IPS-NIHi11 (cell line): Measurements from ENCODE around the gene ANXA6.

Source experiments
- DNase-seq: peaks from one replicate; pipeline ENCODE4 v3.0.0; 2012; ENCODE audit warnings: mixed read lengths, low spot score

ANXA6 gene

DNA sequence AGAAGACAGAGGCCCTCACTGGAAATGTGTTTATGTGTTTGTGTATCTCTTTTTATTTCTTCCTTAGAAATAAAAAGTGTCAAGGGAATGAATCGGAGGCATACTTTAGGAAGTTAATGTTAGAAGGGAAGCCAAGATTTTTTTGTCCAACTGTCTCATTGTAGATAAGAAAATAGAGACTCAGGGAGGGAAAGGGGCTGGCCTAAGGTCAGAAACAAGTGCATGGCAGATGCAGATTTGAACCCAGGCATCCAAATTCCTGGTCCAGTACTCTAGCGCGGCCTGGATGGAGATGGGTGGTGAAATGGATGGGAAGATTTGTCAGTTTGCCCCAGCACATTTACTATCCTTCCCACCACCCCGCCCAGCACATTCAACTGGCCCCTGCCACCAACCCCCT, 56.9 kb downstream of the ANXA6 start:
- DNase-seq: no peak

DNA sequence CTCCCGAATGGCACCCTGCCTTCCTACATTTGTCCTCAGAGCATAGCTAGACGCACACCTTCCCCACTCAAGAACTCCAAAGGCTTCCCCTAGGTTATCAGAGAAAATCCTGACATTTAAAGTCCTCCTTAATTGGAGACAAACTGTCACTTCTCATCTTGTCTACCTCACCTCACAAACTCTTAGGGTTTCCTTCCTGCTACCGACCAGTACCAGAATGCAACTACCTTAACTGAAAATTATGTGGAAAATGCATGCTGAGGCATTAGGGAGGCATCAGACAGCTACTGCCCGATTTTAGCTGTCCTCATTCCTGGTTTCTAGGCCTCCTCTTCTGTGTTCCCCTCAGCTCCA, 58.8 kb downstream of the ANXA6 start:
- DNase-seq: no peak

DNA sequence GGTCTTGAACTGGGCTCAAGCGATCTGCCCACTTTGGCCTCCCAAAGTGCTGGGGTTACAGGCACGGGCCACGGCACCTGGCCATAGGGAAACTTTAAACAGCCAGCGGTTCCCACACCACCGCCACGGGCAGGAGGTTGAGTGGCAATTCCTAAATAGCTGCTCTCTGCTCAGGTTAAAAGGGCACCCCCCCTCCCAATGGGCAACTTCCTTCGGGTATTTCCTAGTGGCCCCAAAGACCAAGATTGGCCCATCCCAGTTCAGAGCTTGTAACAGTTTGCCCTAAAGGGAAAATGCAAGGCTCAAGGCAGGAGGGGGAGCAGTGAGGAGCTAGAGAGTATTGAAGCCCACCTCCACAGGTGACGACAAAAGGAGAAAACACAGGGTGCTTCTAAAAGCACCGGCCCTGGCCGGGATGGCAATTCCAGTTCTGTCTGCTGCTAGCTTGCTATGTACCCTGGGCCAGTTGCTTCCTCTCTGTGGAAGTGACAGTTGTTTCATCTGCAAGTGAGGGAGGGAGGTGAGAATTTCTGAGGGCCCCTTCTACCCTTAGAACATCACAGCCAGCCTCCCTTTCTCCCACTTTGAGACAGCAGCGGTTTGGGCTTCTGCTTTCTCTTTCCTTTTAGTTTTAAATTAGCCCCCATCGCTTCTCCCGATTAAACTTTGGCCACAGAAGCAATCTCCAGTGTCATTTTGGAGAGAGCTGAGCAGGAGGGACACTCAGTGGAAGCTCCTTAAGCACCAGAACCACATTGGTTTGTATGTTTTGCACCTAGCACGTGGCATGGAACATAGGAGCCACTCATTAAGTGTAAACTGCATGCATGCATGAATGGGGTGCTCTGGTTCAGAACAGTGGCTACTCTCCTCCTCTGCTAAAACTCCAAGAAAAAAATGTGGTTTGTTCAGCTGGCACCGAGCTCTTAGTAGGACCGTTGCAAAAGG, 59.5 kb downstream of the ANXA6 start:
- DNase-seq: no peak

DNA sequence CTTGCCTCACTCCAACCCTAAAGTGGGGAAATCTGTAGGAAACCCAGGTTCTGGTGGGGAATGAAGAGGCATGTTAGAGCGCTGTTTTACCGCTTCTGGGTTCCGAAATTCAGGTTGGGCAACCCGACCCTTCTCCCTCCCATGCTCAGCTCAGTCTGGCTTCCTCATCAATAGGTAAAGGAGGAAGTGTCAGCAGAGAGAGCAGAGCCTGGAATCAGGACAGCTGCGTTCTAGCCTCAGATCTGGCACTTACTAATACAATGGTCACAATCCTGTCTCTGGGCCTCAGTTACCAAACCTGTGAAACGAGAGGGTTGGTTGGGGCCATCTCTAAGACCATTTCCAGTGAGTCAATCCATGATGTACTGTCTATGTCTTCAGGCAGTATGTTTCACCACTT, 60.5 kb downstream of the ANXA6 start:
- DNase-seq: no peak

DNA sequence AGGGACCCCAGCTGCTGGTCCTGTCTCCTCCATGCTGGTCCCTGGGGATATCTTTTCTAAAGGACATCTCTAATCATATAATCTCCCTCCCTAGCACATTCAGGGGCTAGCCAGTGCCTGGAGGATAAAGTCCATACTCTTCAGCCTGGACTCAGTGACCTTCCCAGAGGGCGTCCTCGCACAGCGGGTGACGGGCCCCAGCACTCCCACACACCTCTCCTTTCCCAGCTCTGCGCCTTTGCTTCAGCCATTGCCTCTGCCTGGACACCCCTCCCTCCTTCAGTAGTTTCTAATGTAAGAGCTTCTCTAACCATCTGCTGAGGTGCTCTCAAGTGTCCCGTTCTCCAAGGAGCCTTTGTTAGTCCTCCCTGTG, 61.6 kb downstream of the ANXA6 start:
- DNase-seq: no peak

DNA sequence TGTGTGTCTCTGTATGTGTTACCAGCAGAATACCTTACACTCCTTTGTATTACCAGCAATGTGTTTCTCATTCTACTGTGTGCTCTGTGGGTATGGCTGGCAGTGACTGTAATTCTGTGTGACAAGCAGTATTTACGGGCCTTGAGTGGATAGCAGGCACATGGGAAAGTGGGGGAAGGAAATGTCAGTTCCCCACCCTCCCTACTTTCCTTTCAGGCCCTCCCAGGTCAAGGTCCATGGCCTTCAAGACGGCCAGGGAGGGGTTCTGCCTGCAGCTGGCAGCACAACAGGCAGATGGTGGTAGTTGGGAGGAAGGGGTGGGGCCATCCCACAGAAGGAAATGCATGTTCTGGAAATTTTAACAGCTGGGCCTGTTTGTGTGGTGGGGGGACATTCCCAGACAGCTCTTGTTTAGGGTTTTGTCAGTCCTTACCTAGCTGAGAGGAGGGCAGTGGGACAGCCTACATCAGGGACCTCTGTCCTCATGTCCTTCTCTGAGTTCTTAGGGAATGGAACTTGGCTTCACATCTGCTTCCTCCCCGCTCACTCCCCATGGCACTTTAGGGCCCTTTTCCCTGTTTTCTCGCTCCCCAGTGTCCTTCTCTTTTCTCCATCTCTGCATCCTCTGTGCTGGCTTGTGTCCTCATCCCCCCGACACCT, 62.1 kb downstream of the ANXA6 start:
- DNase-seq: no peak

DNA sequence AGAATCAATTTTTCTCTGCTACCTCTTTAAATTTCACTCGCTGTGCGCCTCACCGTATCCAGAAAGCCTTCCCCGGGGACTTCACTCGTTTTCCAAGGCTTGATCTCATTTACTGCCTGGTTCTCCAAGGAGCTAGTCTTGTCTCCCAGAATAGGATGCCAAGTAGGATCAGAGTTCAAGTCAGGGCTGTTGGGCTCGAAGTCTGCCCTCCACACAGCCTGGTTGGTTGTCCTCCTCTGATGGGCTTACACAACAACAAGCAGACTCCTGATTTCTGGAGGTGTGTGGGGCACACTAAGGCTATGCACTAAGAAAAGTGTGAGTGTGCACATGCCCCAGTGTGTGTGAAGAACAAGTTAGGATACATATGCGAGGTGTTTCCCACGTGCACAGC, 62.7 kb downstream of the ANXA6 start:
- DNase-seq: no peak

DNA sequence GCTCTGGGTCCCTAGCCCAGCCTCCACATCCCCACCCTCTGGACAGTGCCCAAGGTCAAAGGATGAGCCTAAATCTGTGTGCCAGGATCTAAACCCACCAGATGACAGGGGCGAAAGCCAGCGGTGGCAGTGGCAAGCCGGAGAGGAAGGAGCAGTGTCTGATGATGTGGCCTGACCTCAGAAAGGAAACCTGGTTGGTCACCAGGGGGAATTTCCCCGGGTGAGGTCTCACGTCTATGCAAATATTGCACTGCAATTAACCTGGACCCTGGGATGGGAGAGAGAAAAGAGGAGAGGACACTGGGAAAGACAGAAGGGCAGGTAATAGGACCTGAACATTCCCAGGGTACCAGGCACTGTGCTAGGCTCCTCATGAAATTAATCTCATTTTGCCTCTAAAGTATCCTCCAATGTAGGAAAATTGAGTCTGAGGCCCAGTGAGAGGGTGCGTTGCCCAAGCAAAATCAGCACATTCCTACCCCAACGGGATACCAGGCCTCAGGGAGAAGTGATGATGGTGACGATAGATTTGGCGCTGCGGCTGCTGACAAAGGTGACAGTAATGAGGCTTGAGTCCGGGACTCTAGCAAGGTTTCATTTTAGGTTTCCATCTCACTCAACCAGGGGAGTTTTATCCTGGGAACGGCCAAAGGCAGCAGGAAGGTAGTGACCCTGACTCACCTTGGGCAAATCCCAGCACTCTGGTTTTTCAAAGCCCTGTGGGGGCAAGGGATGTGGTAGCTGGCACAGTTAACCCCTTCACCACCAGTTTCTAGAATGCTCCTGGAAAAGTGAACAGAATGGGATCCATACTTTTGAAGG, 63.3 kb downstream of the ANXA6 start:
- no peak for DNase-seq

DNA sequence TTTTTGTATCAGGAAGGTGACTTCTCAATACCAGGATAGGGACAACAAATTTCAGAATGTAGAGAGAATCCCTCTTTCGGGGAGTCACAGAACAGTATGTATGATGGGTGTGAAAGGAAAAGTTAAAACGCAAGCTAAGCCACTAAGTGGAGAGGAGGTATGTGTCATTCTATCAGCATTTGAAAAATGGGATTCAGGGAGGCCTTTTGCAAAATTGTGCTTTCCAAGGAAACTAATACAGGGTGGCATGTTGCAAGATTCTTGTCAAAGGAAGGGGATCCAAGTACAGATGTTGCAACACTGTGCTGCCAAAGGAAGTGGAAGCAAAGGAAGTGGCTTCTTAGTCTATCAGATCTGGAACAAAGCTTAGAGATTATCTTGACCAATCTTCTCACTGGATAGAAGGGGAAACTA, 64.1 kb downstream of the ANXA6 start:
- no peak for DNase-seq

DNA sequence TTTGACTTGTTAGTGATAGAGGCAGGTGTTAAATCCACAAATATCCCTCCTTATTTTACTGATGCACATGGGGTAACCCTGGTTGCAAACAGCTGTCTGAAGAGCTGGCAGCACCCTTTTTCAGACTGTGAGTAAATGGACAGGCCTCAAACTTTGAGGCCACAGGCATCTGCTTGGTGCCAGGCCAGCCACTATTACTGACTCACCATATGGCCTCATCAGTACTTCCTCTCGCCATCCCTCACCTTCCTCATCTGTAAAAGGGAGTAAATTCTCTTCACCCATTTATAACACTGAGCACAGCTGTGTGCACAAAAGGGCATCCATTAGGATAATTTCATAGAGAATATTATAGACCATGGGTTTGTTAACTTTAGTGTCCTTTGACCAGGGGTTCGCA, 64.8 kb downstream of the ANXA6 start:
- DNase-seq: no peak

DNA sequence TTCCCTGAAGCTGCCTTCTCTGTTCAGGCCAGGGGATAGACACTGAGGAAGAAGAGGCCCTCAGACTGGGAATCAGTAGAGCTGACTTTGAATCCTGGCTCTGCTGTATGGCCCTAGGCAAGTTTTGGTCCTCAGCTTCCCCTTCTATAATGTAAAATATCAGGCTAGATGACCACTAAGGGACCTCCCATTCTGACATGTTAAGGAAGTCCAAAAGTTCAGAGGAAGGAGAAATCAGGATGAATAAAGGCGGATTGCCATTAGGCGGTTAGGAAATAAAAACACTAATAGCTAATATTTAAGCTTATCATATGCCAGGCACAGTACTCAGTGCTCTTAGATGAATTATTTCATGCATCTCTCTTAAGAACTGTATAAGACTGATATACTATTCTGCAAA, 67.9 kb downstream of the ANXA6 start:
- DNase-seq: no peak

DNA sequence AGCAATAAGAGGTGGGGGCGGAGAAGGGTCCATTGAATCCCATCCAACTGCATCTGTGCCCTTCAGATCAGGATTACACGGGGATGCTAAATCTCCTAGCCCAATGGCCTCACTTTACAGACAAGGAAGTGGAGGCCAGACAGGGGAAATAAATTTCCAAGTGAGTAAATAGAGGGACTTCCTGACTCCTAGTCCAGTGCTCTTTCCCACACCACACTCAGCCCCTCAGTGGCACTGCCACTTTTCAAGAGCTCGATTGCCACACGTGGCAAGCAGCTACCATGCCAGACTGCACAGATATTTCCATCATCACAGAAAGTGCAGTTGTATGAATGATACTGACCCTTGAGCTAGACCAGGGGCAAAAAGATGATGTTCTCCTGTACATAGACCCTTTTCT, 68.6 kb downstream of the ANXA6 start:
- no peak for DNase-seq

DNA sequence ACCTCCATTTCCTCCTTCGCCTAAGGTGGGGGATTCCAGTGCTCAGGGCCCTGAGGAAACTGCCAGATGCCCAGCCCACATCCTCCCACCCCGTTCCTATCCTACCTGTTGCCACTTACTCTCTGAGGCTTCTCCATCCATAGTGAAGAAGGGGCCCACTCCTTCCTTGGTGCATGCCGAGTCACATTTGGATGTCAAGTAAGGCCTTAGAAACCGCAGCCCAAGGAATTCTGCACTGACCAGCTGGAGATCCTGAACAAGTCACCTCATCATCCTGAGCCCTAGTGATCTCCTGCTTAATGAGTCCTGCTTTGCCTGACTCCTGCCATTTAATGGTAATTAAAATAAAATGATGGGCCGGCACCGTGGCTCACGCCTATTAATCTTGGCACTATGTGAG, 70.1 kb downstream of the ANXA6 start:
- no peak for DNase-seq

DNA sequence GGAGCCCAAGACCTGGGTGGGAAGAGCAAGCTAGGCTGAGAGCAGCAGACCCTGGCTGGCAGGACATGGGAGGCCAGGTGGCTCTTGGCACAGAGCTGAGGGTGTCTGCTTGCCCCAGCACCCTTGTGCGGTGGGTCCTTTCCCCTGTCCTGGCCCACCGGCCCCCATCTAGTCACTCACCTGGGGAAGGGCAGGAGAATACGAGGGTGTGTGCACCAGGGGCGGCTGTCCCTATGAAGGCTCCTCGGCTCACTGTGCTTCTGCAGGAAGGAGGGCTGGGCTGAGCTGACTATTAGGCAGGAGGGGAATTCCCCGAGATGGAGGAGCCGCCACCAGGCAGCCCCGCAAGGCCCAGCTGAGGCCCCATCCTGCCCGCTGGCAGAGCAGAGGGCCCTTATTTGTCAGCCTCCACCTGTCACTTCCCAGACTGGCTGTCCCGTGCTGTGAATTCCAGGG, 70.6 kb downstream of the ANXA6 start:
- DNase-seq: no peak

DNA sequence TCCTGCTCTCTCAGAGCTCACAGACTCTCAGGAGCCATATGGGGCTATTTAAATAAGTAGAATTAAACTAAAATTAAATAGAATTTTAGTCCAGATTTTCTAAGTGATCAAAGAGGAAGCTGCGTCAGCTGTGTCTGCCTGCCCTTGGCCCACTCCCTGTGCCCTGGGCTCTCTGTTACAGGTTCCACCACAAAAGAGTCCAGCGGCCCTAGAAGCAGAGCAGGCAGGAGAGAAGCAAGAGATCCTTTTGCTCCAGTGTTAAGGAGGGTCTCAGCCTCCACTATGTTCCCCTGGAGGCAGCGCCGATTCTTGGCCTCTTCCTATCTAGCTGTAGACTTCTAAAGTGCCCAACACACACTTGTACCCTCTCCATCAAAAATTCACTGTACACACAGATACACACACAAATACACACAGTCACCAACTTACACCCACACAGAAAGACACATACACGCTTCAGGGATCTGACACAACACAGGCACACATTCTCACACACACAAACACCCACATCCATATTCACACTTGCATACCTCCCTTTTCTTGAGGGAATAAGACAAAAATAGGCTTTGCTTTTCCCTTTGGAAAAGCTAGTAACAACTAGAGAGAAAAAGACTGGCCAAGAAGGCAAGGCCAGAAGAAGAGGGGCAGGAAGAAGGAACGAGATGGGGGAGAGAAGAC, 71.2 kb downstream of the ANXA6 start:
- no peak for DNase-seq

DNA sequence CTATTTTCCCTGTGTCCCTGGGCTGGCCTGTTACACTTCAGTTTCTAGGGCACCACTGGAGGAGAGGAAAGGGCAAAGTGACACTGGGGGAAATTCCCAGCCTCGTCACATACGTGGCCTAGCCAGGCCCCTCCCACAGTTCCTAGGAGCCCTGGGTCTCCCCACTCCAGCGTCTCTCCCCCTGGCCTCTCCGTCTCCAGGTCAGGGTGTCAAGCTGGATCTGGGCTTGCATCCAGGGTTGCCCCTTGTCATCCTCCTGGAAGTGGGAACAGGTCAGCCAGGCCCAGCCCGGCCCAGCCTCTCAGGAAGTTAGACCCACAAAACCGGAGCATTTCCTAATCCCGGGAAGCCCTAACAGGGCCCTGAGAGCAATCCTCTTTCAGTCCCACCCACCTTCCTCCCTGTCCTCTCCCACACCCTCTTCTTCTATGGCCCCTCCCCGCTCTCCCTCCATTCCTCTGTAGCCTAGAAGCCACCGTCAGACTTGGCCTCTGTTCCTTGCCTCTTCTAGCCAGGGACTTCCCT, 72.0 kb downstream of the ANXA6 start:
- DNase-seq: no peak

DNA sequence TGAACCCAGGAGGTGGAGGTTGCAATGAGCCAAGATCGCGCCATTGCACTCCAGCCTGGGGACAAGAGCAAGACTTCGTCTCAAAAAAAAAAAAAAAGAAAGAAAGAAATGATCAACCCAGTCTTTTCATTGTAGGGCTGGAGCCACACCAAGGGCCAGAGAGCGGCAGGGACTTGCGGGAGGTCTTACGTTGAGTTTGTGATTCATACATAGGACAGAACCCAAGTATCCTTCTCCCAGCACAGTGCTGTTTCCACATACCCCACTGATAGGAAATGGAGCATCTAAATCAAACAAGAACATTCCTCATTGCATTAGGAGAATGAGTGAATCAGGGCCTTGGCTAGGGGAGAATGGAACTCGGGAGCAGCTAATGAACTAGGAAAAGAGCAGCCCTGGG, 73.2 kb downstream of the ANXA6 start:
- DNase-seq: no peak

DNA sequence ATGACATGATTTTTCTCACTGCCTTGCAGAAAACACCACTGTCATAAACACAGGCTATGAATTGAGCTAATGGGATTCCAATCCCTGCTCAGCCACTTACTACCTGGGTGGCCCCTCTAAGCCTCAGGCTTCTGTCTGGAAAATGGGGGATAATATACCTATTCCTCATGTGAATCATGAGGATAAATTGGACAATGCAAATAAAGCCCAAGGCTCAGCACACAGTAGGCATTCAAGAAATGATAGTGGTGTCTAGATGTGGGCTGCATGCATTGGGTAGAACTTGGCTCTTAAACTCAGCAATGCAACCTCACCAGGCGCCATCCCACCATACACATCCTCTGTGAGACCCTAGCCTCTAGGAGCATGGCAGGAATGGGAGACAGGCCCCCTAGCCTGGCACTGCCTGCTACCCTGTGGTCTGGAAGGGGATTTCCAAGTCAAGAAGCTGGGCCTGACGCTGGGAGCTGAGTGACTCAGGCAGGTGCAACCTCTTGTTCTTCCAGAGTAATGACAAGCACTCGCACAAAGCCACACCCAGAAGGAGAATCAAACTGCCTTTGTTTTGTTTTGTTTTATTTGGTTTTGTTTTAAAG, 74.4 kb downstream of the ANXA6 start:
- no peak for DNase-seq

DNA sequence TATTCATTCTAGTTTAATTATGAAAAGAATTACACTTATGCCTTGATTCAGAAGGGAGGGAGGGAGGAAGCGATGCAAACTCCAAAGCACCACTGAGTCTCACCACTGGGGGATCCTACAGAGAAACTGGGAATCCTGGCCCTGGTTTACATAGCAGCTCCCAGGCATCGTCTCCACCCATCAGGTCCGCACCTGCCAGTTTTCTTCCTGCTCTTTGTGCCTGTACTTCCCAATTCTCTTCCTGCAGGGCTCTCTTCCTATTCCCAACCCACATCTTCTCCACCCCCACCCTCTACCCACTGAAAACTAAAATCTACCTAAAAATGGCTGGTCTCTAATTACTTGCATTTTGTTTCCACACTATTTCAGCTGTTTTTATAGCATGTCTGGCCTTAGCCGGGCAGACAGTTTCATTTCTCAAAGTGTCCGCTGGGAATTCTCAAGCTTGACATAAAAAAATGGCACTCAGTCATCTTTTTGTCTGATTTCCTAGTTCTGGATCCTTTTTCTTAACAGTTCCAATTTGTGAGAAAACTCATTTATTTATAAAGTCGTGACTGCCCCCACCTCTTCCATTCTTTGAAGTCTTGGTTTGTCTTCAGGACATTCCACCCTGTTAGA, 75.2 kb downstream of the ANXA6 start:
- DNase-seq: peak; percentile 64

DNA sequence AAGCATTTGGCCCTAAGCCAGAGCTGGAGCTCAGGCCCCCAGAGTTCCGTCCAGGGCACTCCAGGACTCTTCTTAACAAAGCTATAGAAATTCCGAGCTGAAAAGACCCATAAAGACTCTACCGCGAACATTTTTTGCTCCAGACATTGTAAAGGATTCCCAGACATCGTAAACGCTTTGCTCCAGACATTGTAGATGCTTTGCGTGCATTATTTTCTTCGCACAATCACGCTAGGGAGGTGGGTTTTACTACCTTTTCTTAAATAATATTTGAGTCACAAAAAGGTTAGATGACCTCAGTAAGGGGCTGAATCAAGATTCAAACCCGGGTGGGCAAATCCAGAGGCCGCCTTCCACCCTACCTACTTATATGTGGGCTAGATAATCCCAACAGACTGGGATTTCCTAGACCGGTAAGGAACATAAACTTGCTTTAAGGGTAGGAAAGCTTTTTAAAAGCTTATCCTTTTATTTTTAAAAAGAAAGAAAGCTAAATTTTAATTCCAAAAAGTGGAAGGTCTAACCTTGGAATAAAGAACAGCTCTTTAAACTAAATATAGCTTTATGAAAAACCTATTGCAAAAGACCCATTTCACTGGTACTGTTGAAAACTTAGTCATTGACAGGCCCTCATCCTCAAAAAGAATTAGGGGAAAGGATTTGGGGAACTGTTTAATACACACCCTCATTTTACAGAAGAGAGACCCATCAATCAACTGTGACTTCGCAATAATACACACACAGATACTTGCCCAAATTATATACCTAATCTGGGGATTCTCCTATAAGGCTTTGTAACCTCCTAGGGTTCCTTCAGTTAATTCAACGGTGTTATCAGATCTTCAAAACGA, 75.9 kb downstream of the ANXA6 start:
- DNase-seq: no peak
